Dendritic cell treated with granulocyte-macrophage colony-stimulating factor and Interleukin-4, amounts not matched to agents 40 ng/mL and 50 ng/mL, for 4 days (primary cell): ENCODE measurements around the gene LRCH2.

ENCODE experiments used
- H3K27ac Mint-ChIP-seq: one replicate; pipeline ENCODE4 v1.8.0; 2022; ENCODE audit warnings: mild to moderate bottlenecking, mixed read lengths
- H3K27me3 Mint-ChIP-seq: one replicate; pipeline ENCODE4 v1.8.0; 2022; ENCODE audit warnings: mild to moderate bottlenecking, mixed read lengths
- H3K36me3 Mint-ChIP-seq: one replicate; pipeline ENCODE4 v1.8.0; 2022; ENCODE audit warnings: low read depth, mixed read lengths
- H3K4me1 Mint-ChIP-seq: one replicate; pipeline ENCODE4 v1.8.0; 2022; ENCODE audit warnings: low read depth, mixed read lengths
- H3K4me3 Mint-ChIP-seq: one replicate; pipeline ENCODE4 v1.8.0; 2022; ENCODE audit warnings: mild to moderate bottlenecking, moderate library complexity, mixed read lengths
- H3K9me3 Mint-ChIP-seq: one replicate; pipeline ENCODE4 v1.8.0; 2022; ENCODE audit warnings: mixed read lengths
- intact Hi-C: fragments of 100-400 bp; cut with micrococcal nuclease; formaldehyde crosslinking; loops from one replicate; pipeline ENCODE4 v1.15.0; 2022

The LRCH2 gene

GRCh38 chrX:115233497-115234455, at the start of gene LRCH2:
TSS of gene LRCH2 (minus strand) at chrX:115234096. CDS start at chrX:115234041, 55 bp downstream.
- Mint-ChIP-seq H3K27ac (no peak within 1 kb of the TSS), H3K36me3 (no peaks in the 10 kb centered on the region), H3K27me3 (peaks cover 26% of the 10 kb centered on the region), H3K4me1 (no peaks in the 10 kb centered on the region), H3K9me3 (no peaks in the 10 kb centered on the region), H3K4me3 (no peak within 1 kb of the TSS)
- intact Hi-C loops: no loop called here

- Mint-ChIP-seq H3K4me3 (no peak overlapping the region), H3K27me3 (no peaks in the 10 kb centered on the region), H3K36me3 (no peaks in the 10 kb centered on the region), H3K27ac (no peak overlapping the region), H3K4me1 (no peaks in the 10 kb centered on the region), H3K9me3 (no peaks in the 10 kb centered on the region)
- intact Hi-C loops: no loop called here
Measured at GRCh38 chrX:115269051-115269683, 35.3 kb upstream of the LRCH2 start.

DNA sequence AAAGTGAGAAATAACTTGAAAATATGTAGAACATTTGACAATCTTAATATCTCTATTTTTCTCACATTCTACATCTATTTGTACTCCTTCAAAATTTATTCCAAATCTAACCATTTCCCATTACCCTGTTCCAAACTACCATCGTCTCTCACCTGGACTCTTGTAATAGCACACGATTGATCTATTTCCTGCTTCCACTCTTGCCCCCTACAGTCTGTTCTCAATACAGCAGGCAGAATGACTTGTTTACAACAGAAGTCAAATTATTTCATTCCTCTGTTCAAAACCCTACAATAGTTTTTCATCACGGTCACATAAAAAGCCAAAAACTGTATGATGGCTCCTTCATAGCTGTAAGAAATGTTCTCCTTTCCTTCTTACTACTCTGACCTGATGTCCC, 34.5 kb upstream of the LRCH2 start:
- Mint-ChIP-seq H3K4me3 (no peak overlapping the region), H3K9me3 (no peaks in the 10 kb centered on the region), H3K36me3 (no peaks in the 10 kb centered on the region), H3K27ac (no peak overlapping the region), H3K4me1 (no peaks in the 10 kb centered on the region), H3K27me3 (no peaks in the 10 kb centered on the region)
- intact Hi-C loops: no loop called here

DNA sequence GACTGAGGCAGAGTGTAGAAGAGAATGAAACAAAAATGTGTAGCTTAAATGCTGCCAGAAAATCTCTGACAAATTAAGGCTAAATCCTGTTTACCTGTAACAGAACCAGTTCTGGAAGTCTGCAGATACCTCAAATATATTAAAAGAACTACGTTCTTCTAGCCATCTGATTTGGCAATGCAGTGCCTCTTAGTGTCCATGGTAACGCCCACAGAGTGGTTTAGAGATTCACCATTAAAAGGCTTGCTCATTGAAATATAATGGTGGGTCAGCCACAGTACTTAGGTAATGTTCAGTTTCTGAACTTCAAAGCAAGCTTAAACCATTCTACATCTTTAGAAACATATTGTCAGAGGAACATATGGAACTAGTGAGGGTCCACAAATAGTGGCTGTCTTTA, 32.4 kb upstream of the LRCH2 start:
- H3K4me1 Mint-ChIP-seq: no peaks in the 10 kb centered on the region
- intact Hi-C loops: no loop called here
- no peaks in the 10 kb centered on the region for H3K9me3 Mint-ChIP-seq
- H3K27me3 Mint-ChIP-seq: no peaks in the 10 kb centered on the region
- H3K36me3 Mint-ChIP-seq: no peaks in the 10 kb centered on the region
- no peak overlapping the region for H3K27ac Mint-ChIP-seq
- no peak overlapping the region for H3K4me3 Mint-ChIP-seq

DNA sequence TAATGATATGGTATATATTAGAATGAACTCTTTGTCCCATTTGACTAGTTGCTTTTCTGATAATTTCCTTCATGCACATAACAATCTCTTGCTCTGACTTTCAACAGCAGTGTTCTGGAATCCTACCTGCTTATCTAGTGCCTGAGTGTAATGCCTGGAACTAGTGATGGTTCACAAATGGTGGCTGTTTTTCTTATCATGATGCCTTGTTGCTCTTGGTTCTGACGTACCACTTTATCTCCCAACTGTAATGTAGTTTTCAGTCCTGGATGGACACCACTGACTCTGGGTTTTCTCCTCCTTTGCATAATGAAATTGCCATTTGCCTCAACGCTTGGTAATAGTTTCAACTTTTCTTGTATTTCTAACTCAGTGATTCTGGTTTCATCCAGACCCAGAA, 30.1 kb upstream of the LRCH2 start:
- intact Hi-C loops: no loop called here
- Mint-ChIP-seq H3K4me1 (no peaks in the 10 kb centered on the region), H3K27me3 (no peaks in the 10 kb centered on the region), H3K9me3 (no peaks in the 10 kb centered on the region), H3K36me3 (no peaks in the 10 kb centered on the region), H3K27ac (no peak overlapping the region), H3K4me3 (no peak overlapping the region)

DNA sequence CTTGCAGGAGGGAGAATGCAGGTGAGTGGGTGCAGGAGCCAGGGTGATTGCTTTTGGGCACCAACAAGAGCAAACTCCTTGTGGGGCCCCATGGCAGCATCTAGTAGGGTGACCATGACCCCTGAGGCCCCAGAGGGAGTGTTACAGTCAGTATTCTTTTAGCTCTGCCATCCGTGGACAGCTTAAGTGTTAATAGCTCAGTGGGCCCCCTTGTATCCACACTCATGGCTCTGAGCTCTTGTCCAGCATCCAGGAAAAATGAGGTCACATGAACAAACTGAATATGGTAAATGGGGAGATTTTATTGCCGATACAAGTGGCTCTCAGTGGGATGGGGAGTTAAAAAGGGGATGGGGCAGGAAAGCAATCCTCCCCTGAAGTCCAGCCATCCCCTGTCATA, 27.3 kb upstream of the LRCH2 start:
- intact Hi-C loops: no loop called here
- Mint-ChIP-seq H3K4me1 (no peaks in the 10 kb centered on the region), H3K27me3 (no peaks in the 10 kb centered on the region), H3K27ac (no peak overlapping the region), H3K36me3 (no peaks in the 10 kb centered on the region), H3K4me3 (no peak overlapping the region), H3K9me3 (no peaks in the 10 kb centered on the region)

GRCh38 chrX:115260330-115260729, 26.4 kb upstream of the LRCH2 start:
- no peaks in the 10 kb centered on the region for H3K9me3 Mint-ChIP-seq
- intact Hi-C loops: no loop called here
- no peaks in the 10 kb centered on the region for H3K27me3 Mint-ChIP-seq
- H3K4me1 Mint-ChIP-seq: no peaks in the 10 kb centered on the region
- H3K27ac Mint-ChIP-seq: no peak overlapping the region
- no peak overlapping the region for H3K4me3 Mint-ChIP-seq
- H3K36me3 Mint-ChIP-seq: no peaks in the 10 kb centered on the region

- intact Hi-C loops: no loop called here
- Mint-ChIP-seq H3K36me3 (no peaks in the 10 kb centered on the region), H3K27me3 (no peaks in the 10 kb centered on the region), H3K9me3 (no peaks in the 10 kb centered on the region), H3K27ac (no peak overlapping the region), H3K4me3 (no peak overlapping the region), H3K4me1 (no peaks in the 10 kb centered on the region)
Measured at GRCh38 chrX:115259238-115259875, 25.5 kb upstream of the LRCH2 start.

GRCh38 chrX:115257711-115258110, 23.8 kb upstream of the LRCH2 start:
- H3K36me3 Mint-ChIP-seq: no peaks in the 10 kb centered on the region
- no peaks in the 10 kb centered on the region for H3K9me3 Mint-ChIP-seq
- H3K27me3 Mint-ChIP-seq: no peaks in the 10 kb centered on the region
- no peak overlapping the region for H3K27ac Mint-ChIP-seq
- H3K4me3 Mint-ChIP-seq: no peak overlapping the region
- no peaks in the 10 kb centered on the region for H3K4me1 Mint-ChIP-seq
- intact Hi-C loops: no loop called here

GRCh38 chrX:115255003-115255402, 21.1 kb upstream of the LRCH2 start:
- Mint-ChIP-seq H3K36me3 (no peaks in the 10 kb centered on the region), H3K4me1 (no peaks in the 10 kb centered on the region), H3K9me3 (no peaks in the 10 kb centered on the region), H3K27ac (no peak overlapping the region), H3K27me3 (no peaks in the 10 kb centered on the region), H3K4me3 (no peak overlapping the region)
- intact Hi-C loops: no loop called here

DNA sequence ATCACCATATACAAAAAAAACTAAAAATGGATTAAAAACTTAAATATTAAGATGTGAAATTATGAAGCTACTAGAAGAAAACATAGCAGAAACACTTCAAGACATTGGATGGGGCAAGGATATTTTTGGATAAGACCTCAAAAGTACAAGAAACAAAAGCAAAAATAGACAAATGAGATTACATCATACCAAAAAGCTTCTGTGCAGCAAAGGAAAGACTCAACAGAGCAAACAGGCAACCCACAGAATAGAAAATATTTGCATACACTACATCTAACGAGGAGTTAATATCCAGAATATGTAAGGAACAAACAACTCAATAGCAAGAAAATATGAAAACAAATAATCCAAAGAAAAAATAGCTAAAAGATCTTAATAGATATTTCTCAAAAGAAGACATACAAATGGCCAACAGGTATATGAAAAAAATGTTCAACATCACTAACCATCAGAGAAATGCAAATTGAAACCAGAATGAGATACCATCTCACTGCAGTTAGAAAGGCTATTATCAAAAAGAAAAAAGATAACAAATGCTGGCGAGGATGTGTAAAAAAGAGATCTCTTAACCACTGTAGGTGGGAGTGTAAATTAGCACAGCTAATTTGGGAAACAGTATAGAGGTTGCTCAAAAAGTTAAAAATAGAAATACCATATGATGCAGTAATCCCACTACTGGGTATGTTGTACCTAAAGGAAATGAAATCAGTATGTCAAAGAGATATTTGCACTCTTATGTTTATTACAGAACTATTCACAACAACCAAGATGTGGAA, 17.8 kb upstream of the LRCH2 start:
- intact Hi-C loops: no loop called here
- Mint-ChIP-seq H3K4me1 (no peaks in the 10 kb centered on the region), H3K27ac (no peak overlapping the region), H3K27me3 (no peaks in the 10 kb centered on the region), H3K4me3 (no peak overlapping the region), H3K36me3 (no peaks in the 10 kb centered on the region), H3K9me3 (no peaks in the 10 kb centered on the region)

GRCh38 chrX:115237056-115237455, 3.2 kb upstream of the LRCH2 start:
- Mint-ChIP-seq H3K4me1 (no peaks in the 10 kb centered on the region), H3K27me3 (peaks cover 22% of the 10 kb centered on the region), H3K9me3 (no peaks in the 10 kb centered on the region), H3K27ac (no peak overlapping the region), H3K4me3 (no peak overlapping the region), H3K36me3 (no peaks in the 10 kb centered on the region)
- intact Hi-C loops: no loop called here

GRCh38 chrX:115236560-115236959, 2.7 kb upstream of the LRCH2 start:
- Mint-ChIP-seq H3K27me3 (peaks cover 26% of the 10 kb centered on the region), H3K27ac (no peak overlapping the region), H3K4me1 (no peaks in the 10 kb centered on the region), H3K4me3 (no peak overlapping the region), H3K36me3 (no peaks in the 10 kb centered on the region), H3K9me3 (no peaks in the 10 kb centered on the region)
- intact Hi-C loops: no loop called here

- Mint-ChIP-seq H3K27ac (no peak overlapping the region), H3K27me3 (peaks cover 26% of the 10 kb centered on the region), H3K4me3 (no peak overlapping the region), H3K9me3 (no peaks in the 10 kb centered on the region), H3K36me3 (no peaks in the 10 kb centered on the region), H3K4me1 (no peaks in the 10 kb centered on the region)
- intact Hi-C loops: no loop called here
Measured at GRCh38 chrX:115234461-115234860, 565 bp upstream of the LRCH2 start.
